Suprapubic skin (tissue), 3 donors: ENCODE measurements around the gene C2orf66.

Experiments
- EP300 ChIP-seq: sonication (generic); formaldehyde crosslinking; IDR thresholded peaks from one replicate; pipeline ENCODE4 v1.6.1; 2017; ENCODE audit warnings: antibody characterized with exemption
- POLR2A ChIP-seq, 2 donors: fragments of 450-650 bp; IDR thresholded peaks; one replicate each; pipeline ENCODE4 v1.6.1; 2017; ENCODE audit warnings: antibody characterized with exemption in 2 of 2, mild to moderate bottlenecking in 2 of 2, moderate library complexity in 2 of 2
- TF ChIP-seq, protein P1 (sequence below), 2 donors: fragments of 200-600 bp in 1 of 2; fragments of 450-650 bp in 1 of 2; sonication (generic) in 1 of 2; IDR thresholded peaks; one replicate each; pipeline ENCODE4 v1.5.1; 2016 to 2019; ENCODE audit warnings: antibody characterized with exemption in 2 of 2, mild to moderate bottlenecking in 1 of 2, moderate library complexity in 1 of 2

DNA sequence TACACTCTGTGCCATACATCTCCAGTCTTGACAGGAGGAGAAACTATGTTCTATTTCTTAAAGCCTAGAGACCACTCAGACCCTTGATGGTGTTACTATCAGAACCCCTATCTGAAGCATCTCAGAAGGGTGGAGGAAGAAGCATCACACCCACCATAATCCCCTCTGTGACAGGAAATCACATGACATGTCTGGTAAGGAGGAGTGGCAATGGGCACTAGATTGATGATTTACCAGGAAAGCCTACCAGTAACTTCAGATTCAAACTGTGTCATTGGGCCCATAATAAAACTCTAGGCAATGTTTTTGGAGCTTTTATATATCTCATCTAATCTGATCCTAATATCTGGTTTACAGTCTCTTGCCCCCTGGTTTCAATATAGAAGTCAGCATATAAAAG lies 37.1 kb upstream of the C2orf66 start:
- TF ChIP-seq, protein P1, sequence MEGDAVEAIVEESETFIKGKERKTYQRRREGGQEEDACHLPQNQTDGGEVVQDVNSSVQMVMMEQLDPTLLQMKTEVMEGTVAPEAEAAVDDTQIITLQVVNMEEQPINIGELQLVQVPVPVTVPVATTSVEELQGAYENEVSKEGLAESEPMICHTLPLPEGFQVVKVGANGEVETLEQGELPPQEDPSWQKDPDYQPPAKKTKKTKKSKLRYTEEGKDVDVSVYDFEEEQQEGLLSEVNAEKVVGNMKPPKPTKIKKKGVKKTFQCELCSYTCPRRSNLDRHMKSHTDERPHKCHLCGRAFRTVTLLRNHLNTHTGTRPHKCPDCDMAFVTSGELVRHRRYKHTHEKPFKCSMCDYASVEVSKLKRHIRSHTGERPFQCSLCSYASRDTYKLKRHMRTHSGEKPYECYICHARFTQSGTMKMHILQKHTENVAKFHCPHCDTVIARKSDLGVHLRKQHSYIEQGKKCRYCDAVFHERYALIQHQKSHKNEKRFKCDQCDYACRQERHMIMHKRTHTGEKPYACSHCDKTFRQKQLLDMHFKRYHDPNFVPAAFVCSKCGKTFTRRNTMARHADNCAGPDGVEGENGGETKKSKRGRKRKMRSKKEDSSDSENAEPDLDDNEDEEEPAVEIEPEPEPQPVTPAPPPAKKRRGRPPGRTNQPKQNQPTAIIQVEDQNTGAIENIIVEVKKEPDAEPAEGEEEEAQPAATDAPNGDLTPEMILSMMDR (IDR thresholded peaks at IDR 0.05), result no peak
- TF ChIP-seq POLR2A (IDR thresholded peaks at IDR 0.05), result no peak
- TF ChIP-seq EP300, result no peak
